Stomach (tissue), 4 donors: Measurements from ENCODE around the gene PAMR1.

Source experiments
- EP300 ChIP-seq: sonication (generic); formaldehyde crosslinking; IDR thresholded peaks from one replicate; pipeline ENCODE4 v1.6.1; 2017; ENCODE audit warnings: antibody characterized with exemption
- POLR2A ChIP-seq, 4 donors: fragments of 450-650 bp; IDR thresholded peaks; one replicate each; pipeline ENCODE4 v1.6.1; 2016; ENCODE audit warnings: antibody characterized with exemption in 4 of 4, control low read depth in 2 of 4, mild to moderate bottlenecking in 1 of 4, moderate library complexity in 1 of 4
- TF ChIP-seq, protein P1 (sequence below), 7 experiments: fragments of 450-650 bp in 4 of 7; fragments of 200-600 bp in 3 of 7; sonication (generic) in 3 of 7; IDR thresholded peaks; one replicate each; pipeline ENCODE4 v1.5.1; 2016 to 2019; ENCODE audit warnings: antibody characterized with exemption in 7 of 7, control low read depth in 2 of 7, mild to moderate bottlenecking in 1 of 7

GRCh38 chr11:35488117-35488516, 37.3 kb downstream of the PAMR1 start:
- TF ChIP-seq, protein P1, sequence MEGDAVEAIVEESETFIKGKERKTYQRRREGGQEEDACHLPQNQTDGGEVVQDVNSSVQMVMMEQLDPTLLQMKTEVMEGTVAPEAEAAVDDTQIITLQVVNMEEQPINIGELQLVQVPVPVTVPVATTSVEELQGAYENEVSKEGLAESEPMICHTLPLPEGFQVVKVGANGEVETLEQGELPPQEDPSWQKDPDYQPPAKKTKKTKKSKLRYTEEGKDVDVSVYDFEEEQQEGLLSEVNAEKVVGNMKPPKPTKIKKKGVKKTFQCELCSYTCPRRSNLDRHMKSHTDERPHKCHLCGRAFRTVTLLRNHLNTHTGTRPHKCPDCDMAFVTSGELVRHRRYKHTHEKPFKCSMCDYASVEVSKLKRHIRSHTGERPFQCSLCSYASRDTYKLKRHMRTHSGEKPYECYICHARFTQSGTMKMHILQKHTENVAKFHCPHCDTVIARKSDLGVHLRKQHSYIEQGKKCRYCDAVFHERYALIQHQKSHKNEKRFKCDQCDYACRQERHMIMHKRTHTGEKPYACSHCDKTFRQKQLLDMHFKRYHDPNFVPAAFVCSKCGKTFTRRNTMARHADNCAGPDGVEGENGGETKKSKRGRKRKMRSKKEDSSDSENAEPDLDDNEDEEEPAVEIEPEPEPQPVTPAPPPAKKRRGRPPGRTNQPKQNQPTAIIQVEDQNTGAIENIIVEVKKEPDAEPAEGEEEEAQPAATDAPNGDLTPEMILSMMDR (IDR thresholded peaks at IDR 0.05) = no peak
- TF ChIP-seq EP300 (no peak), POLR2A (IDR thresholded peaks at IDR 0.05) (no peak)
